Measurements from ENCODE around the gene MKNK1.

DNA sequence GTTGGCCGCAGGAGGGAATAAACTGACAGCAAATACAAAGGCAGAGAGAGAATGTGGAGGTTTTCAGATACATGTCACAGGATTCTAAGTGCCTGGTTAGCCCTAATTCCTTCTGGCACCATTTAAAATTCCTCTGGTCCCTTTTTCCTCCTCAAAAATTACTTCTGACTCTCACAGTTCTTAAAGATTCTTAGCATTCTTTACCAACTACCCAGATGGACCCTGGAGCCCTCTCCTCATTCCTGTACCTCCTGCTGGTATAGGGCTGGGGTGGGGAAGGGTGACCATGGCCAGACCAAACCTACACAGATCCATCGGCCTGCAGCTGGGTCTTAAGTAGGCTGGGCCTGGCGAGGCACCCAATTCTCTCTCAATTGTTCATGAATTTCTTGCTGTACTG, 7.2 kb downstream of the MKNK1 start:
- TF ChIP-seq, protein P1, sequence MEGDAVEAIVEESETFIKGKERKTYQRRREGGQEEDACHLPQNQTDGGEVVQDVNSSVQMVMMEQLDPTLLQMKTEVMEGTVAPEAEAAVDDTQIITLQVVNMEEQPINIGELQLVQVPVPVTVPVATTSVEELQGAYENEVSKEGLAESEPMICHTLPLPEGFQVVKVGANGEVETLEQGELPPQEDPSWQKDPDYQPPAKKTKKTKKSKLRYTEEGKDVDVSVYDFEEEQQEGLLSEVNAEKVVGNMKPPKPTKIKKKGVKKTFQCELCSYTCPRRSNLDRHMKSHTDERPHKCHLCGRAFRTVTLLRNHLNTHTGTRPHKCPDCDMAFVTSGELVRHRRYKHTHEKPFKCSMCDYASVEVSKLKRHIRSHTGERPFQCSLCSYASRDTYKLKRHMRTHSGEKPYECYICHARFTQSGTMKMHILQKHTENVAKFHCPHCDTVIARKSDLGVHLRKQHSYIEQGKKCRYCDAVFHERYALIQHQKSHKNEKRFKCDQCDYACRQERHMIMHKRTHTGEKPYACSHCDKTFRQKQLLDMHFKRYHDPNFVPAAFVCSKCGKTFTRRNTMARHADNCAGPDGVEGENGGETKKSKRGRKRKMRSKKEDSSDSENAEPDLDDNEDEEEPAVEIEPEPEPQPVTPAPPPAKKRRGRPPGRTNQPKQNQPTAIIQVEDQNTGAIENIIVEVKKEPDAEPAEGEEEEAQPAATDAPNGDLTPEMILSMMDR (IDR thresholded peaks at IDR 0.05; ENCODE audit: low read depth, low read length) = no peak
- TF ChIP-seq POLR2A (IDR thresholded peaks at IDR 0.05; ENCODE audit: extremely low read depth, insufficient read length) = no peak
- no peak for TF ChIP-seq MYC (IDR thresholded peaks at IDR 0.05; ENCODE audit: low read depth, low read length)
